ENCODE data around the gene ATP6V0B. TPM values are rescaled to one million over a fixed set of nuclear protein-coding genes. Genes with fewer than 3 reads are reported as not detected.

ATP6V0B gene
- total RNA-seq, 1 donor: 89.4 TPM

- Histone ChIP-seq H3K36me3 (ENCODE audit: insufficient read depth, low read length) (no peaks in the 10 kb centered on the region), H3K4me3 (ENCODE audit: insufficient read depth, low read length) (no peak overlapping the region), H3K27me3 (ENCODE audit: insufficient read depth, low read length) (no peaks in the 10 kb centered on the region), H3K9me3 (ENCODE audit: low read depth, low read length) (no peaks in the 10 kb centered on the region), H3K4me1 (ENCODE audit: insufficient read depth, low read length) (peaks cover 8% of the 10 kb centered on the region), H3K79me2 (ENCODE audit: insufficient read depth, low read length) (no peaks in the 10 kb centered on the region), H4K20me1 (ENCODE audit: insufficient read depth, low read length) (no peaks in the 10 kb centered on the region), H2AFZ (ENCODE audit: low read length) (no peak overlapping the region), H3K4me2 (ENCODE audit: insufficient read depth, low read length) (no peak overlapping the region), H3K27ac (ENCODE audit: low read depth, low read length) (no peak overlapping the region)
- peak; percentile 58 for DNase-seq (ENCODE audit: insufficient read length, low spot score, missing footprints)
- no peak for TF ChIP-seq CTCF (IDR thresholded peaks at IDR 0.05; ENCODE audit: extremely low read depth, low read depth, low read length)
Observed at GRCh38 chr1:44024031-44024902, 49.5 kb downstream of the ATP6V0B start.

GRCh38 chr1:44024903-44025525, 50.3 kb downstream of the ATP6V0B start:
- Histone ChIP-seq H3K4me3 (ENCODE audit: insufficient read depth, low read length) (no peak overlapping the region), H3K36me3 (ENCODE audit: insufficient read depth, low read length) (no peaks in the 10 kb centered on the region), H4K20me1 (ENCODE audit: insufficient read depth, low read length) (no peaks in the 10 kb centered on the region), H3K27me3 (ENCODE audit: insufficient read depth, low read length) (no peaks in the 10 kb centered on the region), H3K4me2 (ENCODE audit: insufficient read depth, low read length) (no peak overlapping the region), H3K79me2 (ENCODE audit: insufficient read depth, low read length) (no peaks in the 10 kb centered on the region), H3K4me1 (ENCODE audit: insufficient read depth, low read length) (peaks cover 13% of the 10 kb centered on the region), H2AFZ (ENCODE audit: low read length) (no peak overlapping the region), H3K9me3 (ENCODE audit: low read depth, low read length) (no peaks in the 10 kb centered on the region), H3K27ac (ENCODE audit: low read depth, low read length) (no peak overlapping the region)
- TF ChIP-seq CTCF (IDR thresholded peaks at IDR 0.05; ENCODE audit: extremely low read depth, low read depth, low read length): no peak
- peak; percentile 82 for DNase-seq (ENCODE audit: insufficient read length, low spot score, missing footprints)

DNA sequence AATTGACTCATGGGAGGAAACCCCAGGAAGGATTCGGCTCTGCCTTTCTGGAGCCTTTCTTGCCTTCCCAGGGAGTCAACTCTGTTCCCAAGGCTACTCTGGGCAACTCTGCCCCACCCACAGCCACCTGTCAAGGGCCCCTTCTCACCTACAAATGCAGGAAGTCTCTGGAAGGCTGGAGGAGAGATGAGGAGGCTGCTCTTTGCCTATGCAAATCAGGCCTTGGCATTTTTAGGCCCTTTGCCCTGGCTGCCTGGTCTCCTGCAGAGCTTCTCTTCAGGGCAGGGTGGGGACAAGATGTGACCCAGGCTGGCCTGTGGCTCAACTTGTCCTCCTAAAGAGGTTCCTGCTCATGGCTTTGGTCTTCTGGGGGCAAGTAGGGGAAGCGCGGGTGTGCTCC, 51.1 kb downstream of the ATP6V0B start:
- TF ChIP-seq CTCF (IDR thresholded peaks at IDR 0.05; ENCODE audit: extremely low read depth, low read depth, low read length): no peak
- Histone ChIP-seq H4K20me1 (ENCODE audit: insufficient read depth, low read length) (no peaks in the 10 kb centered on the region), H3K4me2 (ENCODE audit: insufficient read depth, low read length) (no peak overlapping the region), H3K9me3 (ENCODE audit: low read depth, low read length) (no peaks in the 10 kb centered on the region), H3K27ac (ENCODE audit: low read depth, low read length) (no peak overlapping the region), H3K79me2 (ENCODE audit: insufficient read depth, low read length) (no peaks in the 10 kb centered on the region), H3K27me3 (ENCODE audit: insufficient read depth, low read length) (no peaks in the 10 kb centered on the region), H3K36me3 (ENCODE audit: insufficient read depth, low read length) (no peaks in the 10 kb centered on the region), H2AFZ (ENCODE audit: low read length) (no peak overlapping the region), H3K4me1 (ENCODE audit: insufficient read depth, low read length) (peaks cover 13% of the 10 kb centered on the region), H3K4me3 (ENCODE audit: insufficient read depth, low read length) (no peak overlapping the region)
- peak; percentile 38 for DNase-seq (ENCODE audit: insufficient read length, low spot score, missing footprints)

GRCh38 chr1:44027320-44027719, 52.6 kb downstream of the ATP6V0B start:
- no peak for DNase-seq (ENCODE audit: insufficient read length, low spot score, missing footprints)
- TF ChIP-seq CTCF (IDR thresholded peaks at IDR 0.05; ENCODE audit: extremely low read depth, low read depth, low read length): no peak
- H2AFZ ChIP-seq (ENCODE audit: low read length): no peak overlapping the region
- no peaks in the 10 kb centered on the region for H4K20me1 ChIP-seq (ENCODE audit: insufficient read depth, low read length)
- H3K4me2 ChIP-seq (ENCODE audit: insufficient read depth, low read length): no peak overlapping the region
- H3K4me3 ChIP-seq (ENCODE audit: insufficient read depth, low read length): no peak overlapping the region
- no peaks in the 10 kb centered on the region for H3K36me3 ChIP-seq (ENCODE audit: insufficient read depth, low read length)
- peaks cover 13% of the 10 kb centered on the region for H3K4me1 ChIP-seq (ENCODE audit: insufficient read depth, low read length)
- no peaks in the 10 kb centered on the region for H3K79me2 ChIP-seq (ENCODE audit: insufficient read depth, low read length)
- no peak overlapping the region for H3K27ac ChIP-seq (ENCODE audit: low read depth, low read length)
- H3K9me3 ChIP-seq (ENCODE audit: low read depth, low read length): no peaks in the 10 kb centered on the region
- no peaks in the 10 kb centered on the region for H3K27me3 ChIP-seq (ENCODE audit: insufficient read depth, low read length)
